ENCODE data around the gene PCMTD2.
A peak's percentile ranks its signal among the peaks of the same experiment; 100 is the strongest.

Gene PCMTD2

GRCh38 chr20:64255361-64256281 lies at the start of gene PCMTD2:
TSS of gene PCMTD2 (plus strand) at chr20:64255748. CDS start at chr20:64259966, 4,218 bp downstream.
- DNase-seq, result peak; percentile 81
- in situ Hi-C loops (cut with HindIII; ENCODE audit: low pct_ligation_motif_present, low pct_unique_long_range_greater_than_20kb, low sequenced_read_pairs), result no loop called here

- no peak for DNase-seq
- in situ Hi-C loops (cut with HindIII; ENCODE audit: low pct_ligation_motif_present, low pct_unique_long_range_greater_than_20kb, low sequenced_read_pairs), result no loop called here
Measured at GRCh38 chr20:64206614-64207013, 48.9 kb upstream of the PCMTD2 start.

GRCh38 chr20:64207641-64208590 lies 47.6 kb upstream of the PCMTD2 start:
- in situ Hi-C loops (cut with HindIII; ENCODE audit: low pct_ligation_motif_present, low pct_unique_long_range_greater_than_20kb, low sequenced_read_pairs), result no loop called here

GRCh38 chr20:64209148-64209547 lies 46.4 kb upstream of the PCMTD2 start:
- DNase-seq, result no peak
- in situ Hi-C loops (cut with HindIII; ENCODE audit: low pct_ligation_motif_present, low pct_unique_long_range_greater_than_20kb, low sequenced_read_pairs), result no loop called here

More at GRCh38 chr20:64207641-64208590, 47.6 kb upstream of the PCMTD2 start:
- no peak for DNase-seq

DNA sequence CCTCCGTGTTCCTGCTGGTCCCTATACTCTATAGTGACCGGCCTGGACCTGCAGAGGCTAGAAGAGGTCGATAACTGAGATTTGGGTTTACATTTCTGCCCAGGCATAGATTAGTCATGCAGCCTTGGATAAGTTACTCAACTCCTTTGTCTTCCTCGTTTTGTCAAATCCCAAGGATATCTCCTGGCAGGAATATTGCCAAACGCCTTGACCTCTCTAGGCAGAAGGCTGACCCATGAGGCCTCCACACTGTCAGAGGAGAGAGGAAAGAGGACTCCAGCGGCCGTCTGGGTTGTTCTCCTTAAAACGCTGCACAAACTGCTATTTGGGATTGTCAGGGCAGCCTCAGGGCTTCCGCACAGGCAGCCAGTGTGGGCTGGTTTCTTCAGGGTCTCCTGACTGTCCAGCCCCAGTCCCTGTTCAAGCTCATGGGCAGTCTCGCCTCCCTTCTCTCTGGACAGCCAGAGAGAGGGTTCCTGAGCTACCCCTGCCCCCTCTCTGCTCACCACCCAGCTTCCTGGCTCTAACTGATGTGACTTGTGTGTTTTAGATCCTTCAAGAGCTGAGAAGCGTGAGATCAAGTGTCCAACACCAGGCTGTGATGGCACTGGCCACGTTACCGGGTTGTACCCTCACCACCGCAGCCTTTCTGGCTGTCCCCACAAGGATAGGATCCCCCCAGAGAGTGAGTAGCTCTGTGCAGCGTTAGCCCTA lies 44.7 kb upstream of the PCMTD2 start:
- DNase-seq, result no peak
- in situ Hi-C loops (cut with HindIII; ENCODE audit: low pct_ligation_motif_present, low pct_unique_long_range_greater_than_20kb, low sequenced_read_pairs), result no loop called here

DNA sequence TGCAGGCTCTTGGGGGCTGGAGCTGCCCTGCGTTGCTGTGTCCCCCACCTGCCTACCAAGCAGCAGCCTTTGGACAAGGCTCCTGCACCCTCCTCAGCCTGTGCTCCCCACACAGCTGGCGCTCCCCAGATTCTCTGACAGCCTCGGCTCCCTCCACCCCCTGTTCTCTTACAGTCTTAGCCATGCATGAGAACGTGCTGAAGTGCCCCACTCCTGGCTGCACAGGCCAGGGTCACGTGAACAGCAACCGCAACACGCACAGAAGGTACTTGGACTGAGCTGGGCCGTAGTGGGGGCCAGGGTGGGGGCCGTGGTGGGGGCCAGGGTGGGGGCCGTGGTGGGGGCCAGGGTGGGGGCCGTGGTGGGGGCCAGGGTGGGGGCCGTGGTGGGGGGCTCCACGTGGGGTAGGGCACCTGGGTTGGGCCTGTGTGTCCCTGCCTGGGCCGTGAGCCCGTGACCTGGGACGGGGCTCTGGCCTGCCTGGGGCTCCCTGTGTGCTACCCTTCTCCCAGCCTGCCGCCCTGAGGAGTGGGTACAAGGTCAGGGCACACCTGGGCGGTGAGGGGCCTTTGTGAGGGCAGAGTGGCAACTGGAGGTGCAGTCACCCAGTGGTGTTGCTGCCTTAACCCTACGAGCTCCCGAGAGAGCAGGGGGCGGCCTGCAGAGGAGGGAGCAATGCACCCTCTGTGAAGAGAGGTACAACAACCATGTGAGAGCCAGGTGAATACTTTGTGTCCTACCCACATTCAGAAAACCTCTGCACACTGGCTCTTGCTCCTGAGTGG lies 43.5 kb upstream of the PCMTD2 start:
- in situ Hi-C loops (cut with HindIII; ENCODE audit: low pct_ligation_motif_present, low pct_unique_long_range_greater_than_20kb, low sequenced_read_pairs), result no loop called here
- no peak for DNase-seq

GRCh38 chr20:64212755-64213154 lies 42.8 kb upstream of the PCMTD2 start:
- no peak for DNase-seq
- in situ Hi-C loops (cut with HindIII; ENCODE audit: low pct_ligation_motif_present, low pct_unique_long_range_greater_than_20kb, low sequenced_read_pairs), result no loop called here

DNA sequence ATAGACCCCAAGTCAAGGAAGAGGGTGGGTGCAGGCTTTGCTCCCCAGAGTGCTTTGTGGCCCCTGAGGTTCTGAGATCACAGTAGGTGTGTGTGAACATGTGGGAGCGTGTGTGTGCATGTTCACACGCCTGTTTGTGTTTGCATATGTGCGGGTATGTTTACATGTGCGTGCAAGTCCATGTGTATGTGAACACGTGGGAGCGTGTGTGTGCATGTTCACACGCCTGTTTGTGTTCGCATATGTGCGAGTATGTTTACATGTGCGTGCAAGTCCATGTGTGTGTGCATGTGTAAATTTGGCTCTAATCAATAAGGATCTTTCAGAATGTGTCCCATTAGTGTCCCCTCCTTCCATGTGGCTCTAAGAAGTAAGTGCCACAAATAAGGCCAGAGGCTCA lies 41.4 kb upstream of the PCMTD2 start:
- DNase-seq, result no peak
- in situ Hi-C loops (cut with HindIII; ENCODE audit: low pct_ligation_motif_present, low pct_unique_long_range_greater_than_20kb, low sequenced_read_pairs), result no loop called here

GRCh38 chr20:64214952-64215351 lies 40.6 kb upstream of the PCMTD2 start:
- no peak for DNase-seq
- in situ Hi-C loops (cut with HindIII; ENCODE audit: low pct_ligation_motif_present, low pct_unique_long_range_greater_than_20kb, low sequenced_read_pairs), result no loop called here

GRCh38 chr20:64216036-64216435 lies 39.5 kb upstream of the PCMTD2 start:
- no peak for DNase-seq

GRCh38 chr20:64216910-64217309 lies 38.6 kb upstream of the PCMTD2 start:
- in situ Hi-C loops (cut with HindIII; ENCODE audit: low pct_ligation_motif_present, low pct_unique_long_range_greater_than_20kb, low sequenced_read_pairs), result no loop called here
- no peak for DNase-seq

More at GRCh38 chr20:64216036-64216435, 39.5 kb upstream of the PCMTD2 start:
- in situ Hi-C loops (cut with HindIII; ENCODE audit: low pct_ligation_motif_present, low pct_unique_long_range_greater_than_20kb, low sequenced_read_pairs), result no loop called here

- no peak for DNase-seq
- in situ Hi-C loops (cut with HindIII; ENCODE audit: low pct_ligation_motif_present, low pct_unique_long_range_greater_than_20kb, low sequenced_read_pairs), result no loop called here
Measured at GRCh38 chr20:64217539-64218221, 37.9 kb upstream of the PCMTD2 start.

GRCh38 chr20:64219202-64219601 lies 36.3 kb upstream of the PCMTD2 start:
- in situ Hi-C loops (cut with HindIII; ENCODE audit: low pct_ligation_motif_present, low pct_unique_long_range_greater_than_20kb, low sequenced_read_pairs), result no loop called here
- DNase-seq, result no peak

DNA sequence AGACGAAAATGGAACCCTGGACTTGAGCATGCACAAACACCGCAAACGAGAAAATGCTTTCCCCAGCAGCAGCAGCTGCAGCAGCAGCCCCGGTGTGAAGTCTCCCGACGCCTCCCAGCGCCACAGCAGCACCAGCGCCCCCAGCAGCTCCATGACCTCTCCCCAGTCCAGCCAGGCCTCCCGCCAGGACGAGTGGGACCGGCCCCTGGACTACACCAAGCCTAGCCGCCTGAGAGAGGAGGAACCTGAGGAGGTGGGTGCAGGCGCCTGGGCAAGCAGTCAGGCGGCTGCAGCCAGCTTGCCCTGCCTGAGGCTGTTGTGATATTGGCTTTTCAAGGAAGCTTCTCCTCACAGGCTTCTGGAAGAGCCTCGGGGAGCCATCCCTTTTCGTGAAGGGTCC lies 35.8 kb upstream of the PCMTD2 start:
- in situ Hi-C loops (cut with HindIII; ENCODE audit: low pct_ligation_motif_present, low pct_unique_long_range_greater_than_20kb, low sequenced_read_pairs), result no loop called here
- no peak for DNase-seq

DNA sequence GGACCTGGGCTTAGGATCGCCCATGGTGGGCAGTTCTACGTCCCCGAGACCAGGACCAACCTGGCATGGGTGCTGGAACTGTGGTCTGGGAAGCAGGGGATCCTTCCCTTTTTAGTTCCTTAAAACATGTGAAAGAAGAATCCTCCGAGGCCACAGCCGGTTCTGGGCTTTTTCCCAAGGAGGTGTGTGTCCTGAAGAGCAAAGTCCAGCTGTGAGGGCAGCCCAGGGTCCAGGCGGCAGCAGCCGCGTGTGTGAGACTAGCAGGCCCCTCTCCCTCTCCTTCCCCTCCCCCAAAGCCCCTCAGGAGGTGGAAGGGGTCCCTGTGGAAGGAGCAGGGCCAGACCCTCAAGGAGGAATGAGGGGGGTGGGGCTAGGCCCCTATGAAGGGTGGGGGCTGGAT lies 35.1 kb upstream of the PCMTD2 start:
- in situ Hi-C loops (cut with HindIII; ENCODE audit: low pct_ligation_motif_present, low pct_unique_long_range_greater_than_20kb, low sequenced_read_pairs), result no loop called here
- no peak for DNase-seq

GRCh38 chr20:64220891-64221527 lies 34.5 kb upstream of the PCMTD2 start:
- in situ Hi-C loops (cut with HindIII; ENCODE audit: low pct_ligation_motif_present, low pct_unique_long_range_greater_than_20kb, low sequenced_read_pairs), result no loop called here
- DNase-seq, result no peak

DNA sequence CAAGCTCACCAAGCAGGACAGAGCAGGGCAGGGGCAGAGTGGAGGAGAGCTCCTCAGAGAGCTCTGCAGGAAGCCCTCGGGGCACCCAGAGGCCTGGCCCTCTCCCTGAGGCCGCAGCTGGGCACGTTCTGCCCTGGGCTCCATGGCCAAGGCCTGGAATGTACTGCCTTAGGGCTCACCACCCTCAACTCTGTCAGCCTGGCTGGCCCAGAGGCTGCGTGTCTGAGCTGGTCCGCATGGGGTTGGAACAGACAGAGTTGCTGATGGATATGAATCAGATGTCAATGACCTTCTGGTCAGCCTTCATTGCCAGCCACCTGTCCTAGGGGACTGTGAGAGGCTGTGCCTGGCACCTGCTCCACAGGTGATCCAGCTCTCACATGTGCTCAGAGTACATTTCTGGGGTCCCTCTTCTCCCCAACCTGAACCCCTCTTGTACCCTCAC lies 33.2 kb upstream of the PCMTD2 start:
- DNase-seq, result no peak
- in situ Hi-C loops (cut with HindIII; ENCODE audit: low pct_ligation_motif_present, low pct_unique_long_range_greater_than_20kb, low sequenced_read_pairs), result no loop called here
